CD4-positive, alpha-beta T cell treated with Interleukin-15 for 4 hours (primary cell): ENCODE results near the gene FOLR3.
"Not testable (repeated sequence)": the region's sequence is repeated elsewhere in the genome, so short reads cannot be mapped to it uniquely, and the experiment has no call there.

Source experiments
- DNase-seq: peaks from one replicate; pipeline ENCODE4 v3.0.0-alpha.2; 2020; ENCODE audit warnings: low spot score

The FOLR3 gene

GRCh38 chr11:72123117-72123653 is 12.3 kb upstream of the FOLR3 start:
- no peak for DNase-seq

- no peak for DNase-seq
Observed at GRCh38 chr11:72124046-72124445, 11.5 kb upstream of the FOLR3 start.

- DNase-seq, result no peak
Observed at GRCh38 chr11:72125956-72126355, 9.6 kb upstream of the FOLR3 start.

GRCh38 chr11:72127923-72128322 is 7.6 kb upstream of the FOLR3 start:
- no peak for DNase-seq

GRCh38 chr11:72129381-72129780 is 6.1 kb upstream of the FOLR3 start:
- DNase-seq, result no peak

- no peak for DNase-seq
Observed at GRCh38 chr11:72132646-72133045, 2.9 kb upstream of the FOLR3 start.

GRCh38 chr11:72135891-72136683 is 562 bp downstream of the FOLR3 start:
- DNase-seq, result no peak

- DNase-seq, result no peak
Observed at GRCh38 chr11:72136684-72137262, 1.2 kb downstream of the FOLR3 start.

GRCh38 chr11:72138821-72139390 is 3.4 kb downstream of the FOLR3 start:
- no peak for DNase-seq

GRCh38 chr11:72139500-72139899 is 4.0 kb downstream of the FOLR3 start:
- DNase-seq, result no peak

GRCh38 chr11:72140661-72141060 is 5.1 kb downstream of the FOLR3 start:
- no peak for DNase-seq

- DNase-seq, result peak; percentile 17
Observed at GRCh38 chr11:72141066-72141465, 5.5 kb downstream of the FOLR3 start.

GRCh38 chr11:72142086-72142485 is 6.6 kb downstream of the FOLR3 start:
- DNase-seq, result not testable (repeated sequence)

- not testable (repeated sequence) for DNase-seq
Observed at GRCh38 chr11:72142543-72142942, 7.0 kb downstream of the FOLR3 start.

- DNase-seq, result no peak
Observed at GRCh38 chr11:72144807-72145565, 9.5 kb downstream of the FOLR3 start.

GRCh38 chr11:72146625-72147024 is 11.1 kb downstream of the FOLR3 start:
- no peak for DNase-seq

- DNase-seq, result no peak
Observed at GRCh38 chr11:72150882-72151281, 15.4 kb downstream of the FOLR3 start.

GRCh38 chr11:72153874-72154273 is 18.3 kb downstream of the FOLR3 start:
- not testable (repeated sequence) for DNase-seq

- no peak for DNase-seq
Observed at GRCh38 chr11:72154816-72155215, 19.3 kb downstream of the FOLR3 start.

- DNase-seq, result no peak
Observed at GRCh38 chr11:72155751-72156150, 20.2 kb downstream of the FOLR3 start.

- no peak for DNase-seq
Observed at GRCh38 chr11:72157131-72157530, 21.6 kb downstream of the FOLR3 start.

- no peak for DNase-seq
Observed at GRCh38 chr11:72160319-72160718, 24.8 kb downstream of the FOLR3 start.
